Large intestine (tissue), 3 donors: ENCODE data around the gene CKMT1A. TPM values are rescaled to one million over a fixed set of nuclear protein-coding genes. Genes with fewer than 3 reads are reported as not detected.

Source experiments
- DNase-seq, 2 donors: peaks; one replicate each; pipeline versions ENCODE4 v3.0.0 to v3.0.0-alpha.2; 2013
- H3K27ac ChIP-seq: one replicate; pipeline ENCODE4 v1.5.1; 2013; ENCODE audit warnings: low read length
- H3K27me3 ChIP-seq: 2 replicates; pipeline ENCODE4 v1.6.1; 2013; ENCODE audit warnings: low read length; ENCODE audit not compliant: control insufficient read depth, insufficient read depth
- H3K36me3 ChIP-seq: 2 replicates; pipeline ENCODE4 v1.6.1; 2013; ENCODE audit warnings: low read length; ENCODE audit not compliant: control insufficient read depth, insufficient read depth
- H3K4me1 ChIP-seq: one replicate; pipeline ENCODE4 v1.6.1; 2013; ENCODE audit warnings: low read length; ENCODE audit not compliant: control insufficient read depth, insufficient read depth
- H3K4me3 ChIP-seq: one replicate; pipeline ENCODE4 v1.5.1; 2013; ENCODE audit warnings: low read length
- H3K9me3 ChIP-seq: one replicate; pipeline ENCODE4 v1.6.1; 2013; ENCODE audit warnings: mild to moderate bottlenecking, low read depth, low read length, moderate library complexity; ENCODE audit not compliant: control insufficient read depth
- WGBS: methylation state at CpG from one replicate; pipeline ENCODE4 v1.1.5; 2013; ENCODE audit warnings: low lambda C conversion rate; ENCODE audit not compliant: insufficient coverage; 5-methylcytosine and 5-hydroxymethylcytosine counted together
- polyA plus RNA-seq: library from polyadenylated mRNA; unstranded; fragments of 120-200 nt; gene quantifications from one replicate; pipeline ENCODE4 v1.2.1, GENCODE V29; 2013

The CKMT1A gene
- polyA plus RNA-seq, 1 donor, result 13.0 TPM

DNA sequence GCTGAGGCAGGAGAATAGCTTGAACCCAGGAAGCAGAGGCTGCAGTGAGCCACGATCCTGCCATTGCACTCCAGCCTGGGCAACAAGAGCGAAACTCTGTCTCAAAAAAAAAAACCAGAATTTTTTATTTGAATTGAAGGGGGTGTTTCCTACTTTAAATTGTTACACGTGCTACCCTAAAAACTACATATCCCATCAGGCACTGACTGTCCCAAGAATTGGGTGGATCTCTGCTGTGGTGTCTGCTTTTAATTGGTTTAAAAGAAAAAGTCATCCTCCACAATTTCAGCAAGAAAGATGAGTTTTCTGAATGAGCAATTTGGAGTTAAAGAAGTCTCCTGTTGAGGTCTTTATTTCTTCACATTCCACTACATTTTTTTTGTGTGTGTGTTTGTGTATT, 54.7 kb downstream of the CKMT1A start:
- Histone ChIP-seq H3K27ac (no peak overlapping the region), H3K9me3 (no peaks in the 10 kb centered on the region), H3K4me3 (no peak overlapping the region), H3K4me1 (peaks cover 3% of the 10 kb centered on the region), H3K27me3 (no peaks in the 10 kb centered on the region), H3K36me3 (peaks cover 6% of the 10 kb centered on the region)
- no CpG with 5 or more reads among the region's 3 CpGs for WGBS
- no peak for DNase-seq

Other genes with a start within 250 kb of the CKMT1A start
- gene TP53BP1, start 200.7 kb upstream of the CKMT1A start, polyA plus RNA-seq, result 35.6 TPM
- gene MAP1A, start 176.3 kb upstream of the CKMT1A start, polyA plus RNA-seq, result 5.4 TPM
- 159 TPM for gene PPIP5K1, start 103.7 kb upstream of the CKMT1A start, polyA plus RNA-seq
- 15.3 TPM for gene CKMT1B, start 99.8 kb upstream of the CKMT1A start, polyA plus RNA-seq
- 10.9 TPM for gene STRC, start 75.1 kb upstream of the CKMT1A start, polyA plus RNA-seq
- gene CATSPER2, start 45.0 kb upstream of the CKMT1A start, polyA plus RNA-seq, result 55.3 TPM
- 546 TPM for gene PDIA3, start 52.6 kb downstream of the CKMT1A start, polyA plus RNA-seq
- 38.9 TPM for gene ELL3, start 83.1 kb downstream of the CKMT1A start, polyA plus RNA-seq
- gene SERF2, start 98.5 kb downstream of the CKMT1A start, polyA plus RNA-seq, result 720 TPM
- gene SERINC4, start 106.4 kb downstream of the CKMT1A start, polyA plus RNA-seq, result 0.42 TPM
- gene HYPK, start 106.7 kb downstream of the CKMT1A start, polyA plus RNA-seq, result 6.0 TPM
- gene MFAP1, start 130.8 kb downstream of the CKMT1A start, polyA plus RNA-seq, result 37.1 TPM
- 4.9 TPM for gene WDR76, start 133.1 kb downstream of the CKMT1A start, polyA plus RNA-seq